ENCODE data around the gene ABCB11.

The ABCB11 gene

DNA sequence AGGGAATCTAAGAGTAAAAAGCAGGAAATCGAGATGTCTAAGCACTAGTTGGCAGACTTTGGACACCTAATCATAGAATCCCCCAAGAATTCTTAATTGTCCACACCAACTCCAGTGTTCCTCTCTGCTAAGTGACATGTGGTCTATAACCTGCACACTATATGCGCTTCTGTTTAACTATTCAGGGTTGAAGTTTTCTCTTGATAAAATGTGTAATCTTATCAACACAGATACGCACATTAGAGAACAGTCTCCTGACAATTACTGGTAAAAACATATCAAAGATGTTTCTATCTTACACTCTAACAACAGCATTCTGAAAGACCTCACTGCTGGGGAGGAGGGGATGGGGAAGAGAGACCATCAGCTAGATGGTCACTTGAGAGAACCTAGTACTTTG lies 3.9 kb downstream of the ABCB11 start:
- Histone ChIP-seq H3K4me2 (ENCODE audit: low read length) (no peak overlapping the region), H2AFZ (ENCODE audit: low read depth, low read length) (no peak overlapping the region)
- no peak for TF ChIP-seq EZH2phosphoT487 (IDR thresholded peaks at IDR 0.05; ENCODE audit: low read depth)
- TF ChIP-seq, protein P1, sequence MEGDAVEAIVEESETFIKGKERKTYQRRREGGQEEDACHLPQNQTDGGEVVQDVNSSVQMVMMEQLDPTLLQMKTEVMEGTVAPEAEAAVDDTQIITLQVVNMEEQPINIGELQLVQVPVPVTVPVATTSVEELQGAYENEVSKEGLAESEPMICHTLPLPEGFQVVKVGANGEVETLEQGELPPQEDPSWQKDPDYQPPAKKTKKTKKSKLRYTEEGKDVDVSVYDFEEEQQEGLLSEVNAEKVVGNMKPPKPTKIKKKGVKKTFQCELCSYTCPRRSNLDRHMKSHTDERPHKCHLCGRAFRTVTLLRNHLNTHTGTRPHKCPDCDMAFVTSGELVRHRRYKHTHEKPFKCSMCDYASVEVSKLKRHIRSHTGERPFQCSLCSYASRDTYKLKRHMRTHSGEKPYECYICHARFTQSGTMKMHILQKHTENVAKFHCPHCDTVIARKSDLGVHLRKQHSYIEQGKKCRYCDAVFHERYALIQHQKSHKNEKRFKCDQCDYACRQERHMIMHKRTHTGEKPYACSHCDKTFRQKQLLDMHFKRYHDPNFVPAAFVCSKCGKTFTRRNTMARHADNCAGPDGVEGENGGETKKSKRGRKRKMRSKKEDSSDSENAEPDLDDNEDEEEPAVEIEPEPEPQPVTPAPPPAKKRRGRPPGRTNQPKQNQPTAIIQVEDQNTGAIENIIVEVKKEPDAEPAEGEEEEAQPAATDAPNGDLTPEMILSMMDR (IDR thresholded peaks at IDR 0.05; ENCODE audit: low read depth, low read length) = no peak

DNA sequence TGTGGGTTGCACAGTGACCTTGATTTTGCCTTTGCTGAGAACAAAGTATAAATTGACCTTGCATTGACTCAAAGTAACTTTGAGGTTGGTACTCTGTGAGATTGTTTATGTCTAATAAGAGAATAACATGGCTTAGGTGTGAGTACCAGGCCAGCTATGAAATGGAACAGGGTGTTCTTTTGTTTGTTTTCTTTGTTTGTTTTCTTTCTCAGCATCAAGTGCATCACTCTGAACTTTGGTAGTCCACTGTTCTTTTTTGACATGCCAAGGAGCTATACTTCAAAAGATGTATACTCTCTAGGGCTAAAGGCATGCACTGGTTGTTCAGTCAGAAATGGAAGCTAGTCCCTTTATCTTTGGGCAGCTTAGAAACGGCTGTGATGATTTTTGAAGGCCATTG lies 5.1 kb downstream of the ABCB11 start:
- H3K4me1 ChIP-seq (ENCODE audit: low read length) = no peaks in the 10 kb centered on the region
- no peak overlapping the region for H3K4me2 ChIP-seq (ENCODE audit: low read length)
- no peak overlapping the region for H2AFZ ChIP-seq (ENCODE audit: low read depth, low read length)
- no peaks in the 10 kb centered on the region for H3K36me3 ChIP-seq (replicated peaks; ENCODE audit: low read depth, low read length)
- no peaks in the 10 kb centered on the region for H3K27me3 ChIP-seq (ENCODE audit: low read depth, low read length)
- H3K27ac ChIP-seq (ENCODE audit: low read length) = no peak overlapping the region
- TF ChIP-seq, protein P1 (IDR thresholded peaks at IDR 0.05; ENCODE audit: low read depth, low read length) = no peak
- TF ChIP-seq EZH2phosphoT487 (IDR thresholded peaks at IDR 0.05; ENCODE audit: low read depth) = no peak
- no peak overlapping the region for H3K9ac ChIP-seq (ENCODE audit: low read length)
- H3K79me2 ChIP-seq (ENCODE audit: low read length) = no peaks in the 10 kb centered on the region
- H3K4me3 ChIP-seq (ENCODE audit: low read length) = no peak overlapping the region
- H3K9me3 ChIP-seq (ENCODE audit: insufficient read depth, low read length) = no peaks in the 10 kb centered on the region
- no peaks in the 10 kb centered on the region for H4K20me1 ChIP-seq (ENCODE audit: insufficient read depth, low read length)

More for the DNA sequence above, 3.9 kb downstream of the ABCB11 start:
- no peaks in the 10 kb centered on the region for H3K27me3 ChIP-seq (ENCODE audit: low read depth, low read length)
- no peaks in the 10 kb centered on the region for H3K4me1 ChIP-seq (ENCODE audit: low read length)
- no peaks in the 10 kb centered on the region for H4K20me1 ChIP-seq (ENCODE audit: insufficient read depth, low read length)
- H3K4me3 ChIP-seq (ENCODE audit: low read length) = no peak overlapping the region
- no peaks in the 10 kb centered on the region for H3K36me3 ChIP-seq (replicated peaks; ENCODE audit: low read depth, low read length)
- H3K27ac ChIP-seq (ENCODE audit: low read length) = no peak overlapping the region
- no peak overlapping the region for H3K9ac ChIP-seq (ENCODE audit: low read length)
- H3K9me3 ChIP-seq (ENCODE audit: insufficient read depth, low read length) = no peaks in the 10 kb centered on the region
- no peaks in the 10 kb centered on the region for H3K79me2 ChIP-seq (ENCODE audit: low read length)

DNA sequence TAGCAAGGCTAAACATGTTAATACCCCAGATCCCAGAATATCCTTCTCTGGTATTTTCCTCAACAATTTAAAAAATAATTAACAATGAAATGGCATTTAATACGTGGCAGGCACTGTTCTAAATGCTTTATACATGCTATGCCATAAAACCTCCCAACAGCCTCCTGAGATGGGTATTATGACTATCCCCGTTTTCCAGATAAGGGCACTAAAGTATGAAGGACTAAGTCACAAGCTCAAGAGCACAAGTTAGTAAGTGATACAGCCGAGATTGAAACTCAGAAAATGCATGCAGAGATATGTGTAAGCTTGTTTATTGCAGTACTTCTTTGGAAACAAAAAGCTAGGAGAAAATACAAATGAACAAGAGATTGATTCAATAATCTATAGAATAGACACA lies 8.0 kb downstream of the ABCB11 start:
- H4K20me1 ChIP-seq (ENCODE audit: insufficient read depth, low read length) = no peaks in the 10 kb centered on the region
- no peaks in the 10 kb centered on the region for H3K9me3 ChIP-seq (ENCODE audit: insufficient read depth, low read length)
- no peaks in the 10 kb centered on the region for H3K4me1 ChIP-seq (ENCODE audit: low read length)
- no peaks in the 10 kb centered on the region for H3K27me3 ChIP-seq (ENCODE audit: low read depth, low read length)
- no peak overlapping the region for H3K4me3 ChIP-seq (ENCODE audit: low read length)
- no peak overlapping the region for H3K9ac ChIP-seq (ENCODE audit: low read length)
- H2AFZ ChIP-seq (ENCODE audit: low read depth, low read length) = no peak overlapping the region; the same call in 1 of the 2 replicates
- no peak overlapping the region for H3K4me2 ChIP-seq (ENCODE audit: low read length)
- no peaks in the 10 kb centered on the region for H3K79me2 ChIP-seq (ENCODE audit: low read length)
- no peak overlapping the region for H3K27ac ChIP-seq (ENCODE audit: low read length)
- H3K36me3 ChIP-seq (replicated peaks; ENCODE audit: low read depth, low read length) = no peaks in the 10 kb centered on the region
- TF ChIP-seq, protein P1 (IDR thresholded peaks at IDR 0.05; ENCODE audit: low read depth, low read length) = no peak
- no peak for TF ChIP-seq EZH2phosphoT487 (IDR thresholded peaks at IDR 0.05; ENCODE audit: low read depth)

DNA sequence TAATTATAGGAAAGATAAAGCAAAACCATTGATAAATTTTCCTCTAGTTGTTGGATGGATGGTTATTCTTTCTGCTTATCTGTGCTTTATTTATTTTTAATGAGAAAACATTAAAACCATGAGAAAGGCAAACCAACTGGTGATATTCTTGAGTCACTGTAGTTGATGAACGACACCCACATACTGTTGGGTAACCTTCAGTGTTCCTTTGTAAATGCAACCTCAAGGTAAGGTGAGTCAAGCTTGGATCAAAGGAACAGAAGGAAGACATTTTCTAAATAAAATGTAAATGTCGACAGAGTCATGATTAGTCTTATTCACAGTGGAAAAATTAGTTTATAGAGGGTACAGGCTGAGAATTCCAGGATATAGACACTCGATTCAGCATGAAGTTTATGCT lies 12.7 kb downstream of the ABCB11 start:
- no peaks in the 10 kb centered on the region for H3K36me3 ChIP-seq (replicated peaks; ENCODE audit: low read depth, low read length)
- no peak overlapping the region for H3K9ac ChIP-seq (ENCODE audit: low read length)
- no peak for TF ChIP-seq EZH2phosphoT487 (IDR thresholded peaks at IDR 0.05; ENCODE audit: low read depth)
- TF ChIP-seq, protein P1 (IDR thresholded peaks at IDR 0.05; ENCODE audit: low read depth, low read length) = no peak
- H3K27me3 ChIP-seq (ENCODE audit: low read depth, low read length) = no peaks in the 10 kb centered on the region
- no peak overlapping the region for H3K4me2 ChIP-seq (ENCODE audit: low read length)
- no peaks in the 10 kb centered on the region for H3K9me3 ChIP-seq (ENCODE audit: insufficient read depth, low read length)
- H3K4me3 ChIP-seq (ENCODE audit: low read length) = no peak overlapping the region
- no peaks in the 10 kb centered on the region for H3K79me2 ChIP-seq (ENCODE audit: low read length)
- H3K4me1 ChIP-seq (ENCODE audit: low read length) = no peaks in the 10 kb centered on the region
- H2AFZ ChIP-seq (ENCODE audit: low read depth, low read length) = no peak overlapping the region
- no peak overlapping the region for H3K27ac ChIP-seq (ENCODE audit: low read length)
- no peaks in the 10 kb centered on the region for H4K20me1 ChIP-seq (ENCODE audit: insufficient read depth, low read length)

All from OCI-LY3 (cell line).